Activated T-helper 9 cell treated with anti-CD3 and anti-CD28 coated beads, Interleukin-2, amount 50 U/mL, for 16 hours (primary cell): Measurements from ENCODE around the gene RIMKLB.
"Not testable (repeated sequence)": the region's sequence is repeated elsewhere in the genome, so short reads cannot be mapped to it uniquely, and the experiment has no call there.

ENCODE experiments used
- DNase-seq: peaks from one replicate; pipeline ENCODE4 v3.0.0-alpha.2; 2020; ENCODE audit warnings: low read depth

RIMKLB gene

GRCh38 chr12:8819666-8819980 is 121.8 kb downstream of the RIMKLB start:
- DNase-seq = no peak

GRCh38 chr12:8820676-8821407 is 123.1 kb downstream of the RIMKLB start:
- not testable (repeated sequence) for DNase-seq

GRCh38 chr12:8821591-8821990 is 123.8 kb downstream of the RIMKLB start:
- DNase-seq = no peak

- DNase-seq = no peak
Measured at GRCh38 chr12:8822298-8822697, 124.5 kb downstream of the RIMKLB start, which contains the start of gene A2ML1. Gene A2ML1 (plus strand): TSS chr12:8822621. CDS start chr12:8822652, 31 bp downstream.

- no peak for DNase-seq
Measured at GRCh38 chr12:8823565-8824300, 125.9 kb downstream of the RIMKLB start.

- DNase-seq = no peak
Measured at GRCh38 chr12:8827551-8828256, 129.9 kb downstream of the RIMKLB start.

- DNase-seq = no peak
Measured at GRCh38 chr12:8828257-8829124, 130.7 kb downstream of the RIMKLB start.

GRCh38 chr12:8829125-8829518 is 131.3 kb downstream of the RIMKLB start:
- no peak for DNase-seq

- DNase-seq = no peak
Measured at GRCh38 chr12:8829621-8830020, 131.8 kb downstream of the RIMKLB start.

- no peak for DNase-seq
Measured at GRCh38 chr12:8831116-8831515, 133.3 kb downstream of the RIMKLB start.

- no peak for DNase-seq
Measured at GRCh38 chr12:8832500-8832899, 134.7 kb downstream of the RIMKLB start.
